ENCODE data around the gene HP.
"Not testable (repeated sequence)": the region's sequence is repeated elsewhere in the genome, so short reads cannot be mapped to it uniquely, and the experiment has no call there.

The HP gene

GRCh38 chr16:72044825-72045359, 9.4 kb upstream of the HP start:
- TF ChIP-seq, protein P1, sequence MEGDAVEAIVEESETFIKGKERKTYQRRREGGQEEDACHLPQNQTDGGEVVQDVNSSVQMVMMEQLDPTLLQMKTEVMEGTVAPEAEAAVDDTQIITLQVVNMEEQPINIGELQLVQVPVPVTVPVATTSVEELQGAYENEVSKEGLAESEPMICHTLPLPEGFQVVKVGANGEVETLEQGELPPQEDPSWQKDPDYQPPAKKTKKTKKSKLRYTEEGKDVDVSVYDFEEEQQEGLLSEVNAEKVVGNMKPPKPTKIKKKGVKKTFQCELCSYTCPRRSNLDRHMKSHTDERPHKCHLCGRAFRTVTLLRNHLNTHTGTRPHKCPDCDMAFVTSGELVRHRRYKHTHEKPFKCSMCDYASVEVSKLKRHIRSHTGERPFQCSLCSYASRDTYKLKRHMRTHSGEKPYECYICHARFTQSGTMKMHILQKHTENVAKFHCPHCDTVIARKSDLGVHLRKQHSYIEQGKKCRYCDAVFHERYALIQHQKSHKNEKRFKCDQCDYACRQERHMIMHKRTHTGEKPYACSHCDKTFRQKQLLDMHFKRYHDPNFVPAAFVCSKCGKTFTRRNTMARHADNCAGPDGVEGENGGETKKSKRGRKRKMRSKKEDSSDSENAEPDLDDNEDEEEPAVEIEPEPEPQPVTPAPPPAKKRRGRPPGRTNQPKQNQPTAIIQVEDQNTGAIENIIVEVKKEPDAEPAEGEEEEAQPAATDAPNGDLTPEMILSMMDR (IDR thresholded peaks at IDR 0.05; ENCODE audit: insufficient read depth, low read length, poor library complexity, severe bottlenecking), result no peak
- no peaks in the 10 kb centered on the region for H3K36me3 ChIP-seq (ENCODE audit: control insufficient read depth, insufficient read depth, low read length)
- no peak overlapping the region for H3K4me3 ChIP-seq (replicated peaks; ENCODE audit: low read depth, low read length)
- H3K27me3 ChIP-seq (replicated peaks; ENCODE audit: control insufficient read depth, insufficient read depth, low read length), result no peaks in the 10 kb centered on the region
- no peak for DNase-seq (ENCODE audit: extremely low read depth, insufficient read length)

DNA sequence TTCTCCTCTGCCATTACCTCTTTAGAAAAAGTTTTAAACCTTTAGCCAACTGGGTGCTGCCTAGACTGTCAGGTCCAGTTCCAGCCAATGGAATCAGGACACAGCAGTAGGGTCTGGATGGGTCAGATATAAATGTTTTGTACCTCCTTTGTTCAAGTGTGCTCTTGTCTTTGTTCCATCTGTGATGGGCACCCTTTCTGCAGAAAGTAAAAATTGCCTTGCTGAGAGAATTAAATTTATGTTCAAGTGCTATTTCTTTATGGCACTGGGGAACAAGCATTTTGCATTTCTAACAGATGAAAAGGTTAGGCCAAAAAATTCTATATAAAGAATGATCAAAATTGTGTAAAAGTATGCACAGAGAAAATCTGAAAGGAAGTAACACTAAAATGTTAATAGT, 5.2 kb upstream of the HP start:
- no peaks in the 10 kb centered on the region for H3K36me3 ChIP-seq (ENCODE audit: control insufficient read depth, insufficient read depth, low read length)
- no peaks in the 10 kb centered on the region for H3K27me3 ChIP-seq (replicated peaks; ENCODE audit: control insufficient read depth, insufficient read depth, low read length)
- H3K4me3 ChIP-seq (replicated peaks; ENCODE audit: low read depth, low read length), result no peak overlapping the region
- TF ChIP-seq, protein P1 (IDR thresholded peaks at IDR 0.05; ENCODE audit: insufficient read depth, low read length, poor library complexity, severe bottlenecking), result no peak
- no peak for DNase-seq (ENCODE audit: extremely low read depth, insufficient read length)

- H3K4me3 ChIP-seq (replicated peaks; ENCODE audit: low read depth, low read length), result no peak overlapping the region
- TF ChIP-seq, protein P1 (IDR thresholded peaks at IDR 0.05; ENCODE audit: insufficient read depth, low read length, poor library complexity, severe bottlenecking), result no peak
- DNase-seq (ENCODE audit: extremely low read depth, insufficient read length), result no peak
- no peaks in the 10 kb centered on the region for H3K27me3 ChIP-seq (replicated peaks; ENCODE audit: control insufficient read depth, insufficient read depth, low read length)
- H3K36me3 ChIP-seq (ENCODE audit: control insufficient read depth, insufficient read depth, low read length), result no peaks in the 10 kb centered on the region
These were observed 3.4 kb upstream of the HP start for GRCh38 chr16:72050769-72051464.

DNA sequence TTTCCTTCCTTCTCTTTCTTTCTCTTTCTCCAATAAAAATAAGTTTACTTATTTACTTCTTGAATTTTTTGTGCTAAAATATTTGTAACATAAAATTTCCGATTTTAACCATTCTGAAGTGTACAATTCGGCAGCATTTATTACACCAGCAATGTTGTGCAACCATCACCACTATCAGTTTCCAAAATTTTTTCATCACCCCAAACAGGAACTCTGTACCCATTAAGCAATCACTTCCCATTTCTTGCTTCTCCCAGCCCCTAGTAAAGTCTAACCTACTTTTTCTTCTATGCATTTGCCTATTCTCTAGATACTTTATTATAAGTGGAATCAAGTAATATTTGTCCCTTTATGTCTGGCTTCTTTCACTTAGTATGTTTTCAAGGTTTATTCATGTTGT, 2.5 kb upstream of the HP start:
- TF ChIP-seq, protein P1 (IDR thresholded peaks at IDR 0.05; ENCODE audit: insufficient read depth, low read length, poor library complexity, severe bottlenecking), result no peak
- H3K36me3 ChIP-seq (ENCODE audit: control insufficient read depth, insufficient read depth, low read length), result no peaks in the 10 kb centered on the region
- no peak overlapping the region for H3K4me3 ChIP-seq (replicated peaks; ENCODE audit: low read depth, low read length)
- DNase-seq (ENCODE audit: extremely low read depth, insufficient read length), result no peak
- no peaks in the 10 kb centered on the region for H3K27me3 ChIP-seq (replicated peaks; ENCODE audit: control insufficient read depth, insufficient read depth, low read length)

- no peak for DNase-seq (ENCODE audit: extremely low read depth, insufficient read length)
- no peaks in the 10 kb centered on the region for H3K27me3 ChIP-seq (replicated peaks; ENCODE audit: control insufficient read depth, insufficient read depth, low read length)
- H3K4me3 ChIP-seq (replicated peaks; ENCODE audit: low read depth, low read length), result no peak overlapping the region
- TF ChIP-seq, protein P1 (IDR thresholded peaks at IDR 0.05; ENCODE audit: insufficient read depth, low read length, poor library complexity, severe bottlenecking), result no peak
- H3K36me3 ChIP-seq (ENCODE audit: control insufficient read depth, insufficient read depth, low read length), result no peaks in the 10 kb centered on the region
These were observed 1.6 kb downstream of the HP start for GRCh38 chr16:72055911-72056310.

GRCh38 chr16:72057313-72057712, 3.0 kb downstream of the HP start:
- DNase-seq (ENCODE audit: extremely low read depth, insufficient read length); H3K36me3 ChIP-seq (ENCODE audit: control insufficient read depth, insufficient read depth, low read length); H3K4me3 ChIP-seq (replicated peaks; ENCODE audit: low read depth, low read length); H3K27me3 ChIP-seq (replicated peaks; ENCODE audit: control insufficient read depth, insufficient read depth, low read length): not testable (repeated sequence)

DNA sequence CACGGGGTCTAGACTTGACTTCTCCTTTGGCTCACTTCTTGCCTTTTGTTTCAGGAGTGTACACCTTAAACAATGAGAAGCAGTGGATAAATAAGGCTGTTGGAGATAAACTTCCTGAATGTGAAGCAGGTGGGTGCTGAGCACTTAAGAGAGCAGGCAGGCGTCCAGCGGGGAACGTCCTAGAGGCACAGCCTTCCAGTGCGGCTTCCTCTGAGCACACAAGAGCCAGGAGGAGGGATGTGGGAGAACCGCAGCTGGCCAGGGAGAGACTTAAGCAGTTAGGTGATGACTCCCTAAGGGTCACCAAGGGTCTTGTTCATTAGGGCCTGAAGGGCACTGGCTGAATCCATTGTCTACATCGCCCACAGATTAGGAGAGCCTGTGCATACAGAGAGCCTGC, 4.8 kb downstream of the HP start:
- not testable (repeated sequence) for DNase-seq (ENCODE audit: extremely low read depth, insufficient read length); H3K4me3 ChIP-seq (replicated peaks; ENCODE audit: low read depth, low read length); H3K36me3 ChIP-seq (ENCODE audit: control insufficient read depth, insufficient read depth, low read length); H3K27me3 ChIP-seq (replicated peaks; ENCODE audit: control insufficient read depth, insufficient read depth, low read length)

Data from GM06990 (cell line).